H9 (cell line): ENCODE data around the gene STC2. TPM values are rescaled to one million over a fixed set of nuclear protein-coding genes. Genes with fewer than 3 reads are reported as not detected.

Experiments used
- DNase-seq: peaks from one replicate; pipeline ENCODE4 v3.0.0-alpha.2; 2017
- H2AFZ ChIP-seq: one replicate; pipeline ENCODE4 v1.6.1; 2013; ENCODE audit warnings: mild to moderate bottlenecking, low read length, control low read depth, moderate library complexity
- H2AK5ac ChIP-seq: 2 replicates; pipeline ENCODE4 v1.6.1; 2013; ENCODE audit warnings: low read length, control low read depth, mixed read lengths; ENCODE audit not compliant: insufficient read length
- H2BK120ac ChIP-seq: one replicate; pipeline ENCODE4 v1.6.1; 2013; ENCODE audit warnings: low read depth, mild to moderate bottlenecking, low read length, control low read depth, inconsistent platforms; ENCODE audit not compliant: poor library complexity, severe bottlenecking
- H2BK12ac ChIP-seq: 2 replicates; pipeline ENCODE4 v1.6.1; 2013; ENCODE audit warnings: low read length, control low read depth, mixed read lengths, low read depth; ENCODE audit not compliant: insufficient read length
- H2BK15ac ChIP-seq: 2 replicates; pipeline ENCODE4 v1.6.1; 2013; ENCODE audit warnings: low read depth, low read length, control low read depth
- H2BK20ac ChIP-seq: one replicate; pipeline ENCODE4 v1.6.1; 2013; ENCODE audit warnings: low read depth, mild to moderate bottlenecking, low read length, control low read depth, inconsistent platforms; ENCODE audit not compliant: poor library complexity, severe bottlenecking
- H2BK5ac ChIP-seq: 2 replicates; pipeline ENCODE4 v1.6.1; 2013; ENCODE audit warnings: low read length, control low read depth, mixed read lengths; ENCODE audit not compliant: insufficient read length
- H3K14ac ChIP-seq: 2 replicates; pipeline ENCODE4 v1.6.1; 2013; ENCODE audit warnings: low read length, control low read depth; ENCODE audit not compliant: insufficient read depth
- H3K18ac ChIP-seq: 2 replicates; pipeline ENCODE4 v1.6.1; 2013; ENCODE audit warnings: low read depth, mild to moderate bottlenecking, mixed read lengths, low read length, control low read depth; ENCODE audit not compliant: insufficient read length
- H3K23ac ChIP-seq: 2 replicates; pipeline ENCODE4 v1.6.1; 2013; ENCODE audit warnings: low read length, control low read depth, mixed read lengths, low read depth; ENCODE audit not compliant: insufficient read length
- H3K23me2 ChIP-seq: 2 replicates; pipeline ENCODE4 v1.6.1; 2013; ENCODE audit warnings: low read depth, mild to moderate bottlenecking, mixed read lengths, low read length, control low read depth; ENCODE audit not compliant: insufficient read length, poor library complexity, severe bottlenecking
- H3K27ac ChIP-seq: 2 replicates; pipeline ENCODE4 v1.5.1; 2013; ENCODE audit warnings: low read length, control low read depth, mixed read lengths, low read depth; ENCODE audit not compliant: insufficient read length
- H3K27me3 ChIP-seq: 2 replicates; pipeline ENCODE4 v1.6.1; 2013; ENCODE audit warnings: low read length, control low read depth, inconsistent platforms; ENCODE audit not compliant: insufficient read depth
- H3K4ac ChIP-seq: 2 replicates; pipeline ENCODE4 v1.6.1; 2013; ENCODE audit warnings: low read depth, mild to moderate bottlenecking, control low read depth, inconsistent platforms, low read length, moderate library complexity
- H3K4me1 ChIP-seq: 2 replicates; pipeline ENCODE4 v1.6.1; 2013; ENCODE audit warnings: low read length, control low read depth, inconsistent platforms; ENCODE audit not compliant: insufficient read depth
- H3K4me2 ChIP-seq: 2 replicates; pipeline ENCODE4 v1.6.1; 2013; ENCODE audit warnings: low read length, control low read depth, mixed read lengths; ENCODE audit not compliant: insufficient read length, insufficient read depth
- H3K56ac ChIP-seq: 2 replicates; pipeline ENCODE4 v1.6.1; 2013; ENCODE audit warnings: low read depth, mild to moderate bottlenecking, mixed read lengths, low read length, control low read depth; ENCODE audit not compliant: insufficient read length
- H3K79me1 ChIP-seq: 2 replicates; pipeline ENCODE4 v1.6.1; 2013; ENCODE audit warnings: low read depth, mild to moderate bottlenecking, moderate library complexity, low read length, control low read depth, inconsistent platforms; ENCODE audit not compliant: insufficient read depth, poor library complexity, severe bottlenecking
- H3K79me2 ChIP-seq: 2 replicates; pipeline ENCODE4 v1.6.1; 2013; ENCODE audit warnings: low read length, control low read depth, inconsistent platforms; ENCODE audit not compliant: insufficient read depth
- H3K9ac ChIP-seq: 2 replicates; pipeline ENCODE4 v1.6.1; 2013; ENCODE audit warnings: low read length, control low read depth, mixed read lengths; ENCODE audit not compliant: insufficient read length; ENCODE audit errors: extremely low read depth
- H3K9me3 ChIP-seq: one replicate; pipeline ENCODE4 v1.6.1; 2013; ENCODE audit warnings: low read depth, low read length, inconsistent platforms; ENCODE audit not compliant: control insufficient read depth
- H3T11ph ChIP-seq: one replicate; pipeline ENCODE4 v1.6.1; 2013; ENCODE audit warnings: mild to moderate bottlenecking, low read length, control low read depth, inconsistent platforms
- H4K20me1 ChIP-seq: one replicate; pipeline ENCODE4 v1.6.1; 2013; ENCODE audit not compliant: control insufficient read depth, insufficient read length, insufficient read depth
- H4K5ac ChIP-seq: 2 replicates; pipeline ENCODE4 v1.6.1; 2013; ENCODE audit warnings: low read depth, mild to moderate bottlenecking, mixed read lengths, low read length, control low read depth; ENCODE audit not compliant: insufficient read length
- H4K8ac ChIP-seq: replicated peaks from 2 replicates; pipeline ENCODE4 v1.6.1; 2013; ENCODE audit warnings: low read length, control low read depth, mixed read lengths, low read depth; ENCODE audit not compliant: insufficient read length
- H4K91ac ChIP-seq: 2 replicates; pipeline ENCODE4 v1.6.1; 2013; ENCODE audit warnings: low read depth, mild to moderate bottlenecking, moderate library complexity, mixed read lengths, low read length, control low read depth; ENCODE audit not compliant: insufficient read length
- H3K27ac Mint-ChIP-seq, 3 experiments: 2 replicates in 2 of 3; 3 replicates in 1 of 3; pipeline ENCODE4 v1.8.0; 2020 to 2021; ENCODE audit warnings: mixed read lengths in 3 of 3, mild to moderate bottlenecking in 1 of 3, moderate library complexity in 1 of 3
- H3K27me3 Mint-ChIP-seq: 2 replicates; pipeline ENCODE4 v1.8.0; 2021; ENCODE audit warnings: low read depth, mild to moderate bottlenecking, moderate library complexity, mixed read lengths
- H3K36me3 Mint-ChIP-seq, 3 experiments: 2 replicates in 2 of 3; 3 replicates in 1 of 3; pipeline ENCODE4 v1.8.0; 2020 to 2021; ENCODE audit warnings: low read depth in 3 of 3, mixed read lengths in 3 of 3; ENCODE audit not compliant: insufficient read depth in 1 of 3
- H3K4me1 Mint-ChIP-seq, 2 experiments: 2 replicates each; pipeline ENCODE4 v1.8.0; 2020; ENCODE audit warnings: mixed read lengths in 2 of 2
- H3K4me3 Mint-ChIP-seq, 2 experiments: 2 replicates in 1 of 2; 3 replicates in 1 of 2; pipeline ENCODE4 v1.8.0; 2020 to 2021; ENCODE audit warnings: mild to moderate bottlenecking in 2 of 2, mixed read lengths in 2 of 2, moderate library complexity in 1 of 2
- H3K9me3 Mint-ChIP-seq, 2 experiments: 2 replicates in 1 of 2; 3 replicates in 1 of 2; pipeline ENCODE4 v1.8.0; 2020; ENCODE audit warnings: mild to moderate bottlenecking in 2 of 2, mixed read lengths in 2 of 2, moderate library complexity in 1 of 2
- WGBS: extraction: QIAGEN DNeasy Blood & Tissue Kit; methylation state at CpG from one replicate; pipeline ENCODE4 v1.1.7; 2013; ENCODE audit warnings: missing lambda C conversion rate, low lambda C conversion rate, mixed read lengths; ENCODE audit not compliant: insufficient read length; ENCODE audit errors: extremely low coverage; 5-methylcytosine and 5-hydroxymethylcytosine counted together
- total RNA-seq: library from RNA; stranded (reverse); gene quantifications from 2 replicates; pipeline ENCODE4 v1.2.1, GENCODE V29; 2021
- TF ChIP-seq, protein P1 (sequence below): fragments of 200-600 bp; sonication (generic); conservative IDR thresholded peaks from 3 replicates; pipeline ENCODE4 v1.8.0; 2021; ENCODE audit warnings: antibody characterized with exemption, mild to moderate bottlenecking

STC2 gene
- total RNA-seq, 1 experiment from 2014 or later: 77.7 TPM

DNA sequence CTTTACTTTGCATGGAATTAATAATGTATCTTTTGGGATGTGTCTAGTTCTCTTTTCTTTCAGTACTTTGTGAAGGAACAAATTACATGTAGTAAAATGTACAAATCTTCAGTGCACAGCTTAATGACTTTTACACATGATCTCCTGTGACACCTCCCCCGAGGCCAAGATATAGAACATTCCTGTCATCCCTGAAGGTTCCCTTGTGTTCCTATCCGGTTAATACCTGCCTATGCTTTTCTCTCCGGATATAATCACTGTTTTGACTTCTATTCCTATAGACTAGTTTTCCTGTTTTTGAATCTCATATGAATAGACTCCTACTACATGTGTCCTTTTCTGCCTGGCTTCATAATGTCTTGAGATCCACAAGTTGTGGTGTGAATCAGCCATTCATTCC is 21.5 kb downstream of the STC2 start:
- Histone ChIP-seq H3T11ph (no peak overlapping the region), H4K20me1 (no peaks in the 10 kb centered on the region), H4K8ac (no peak overlapping the region), H3K23me2 (no peaks in the 10 kb centered on the region), H3K56ac (no peak overlapping the region), H4K91ac (no peak overlapping the region), H3K79me2 (no peaks in the 10 kb centered on the region), H3K27me3 (no peaks in the 10 kb centered on the region; the same call in 1 of the 2 replicates), H3K14ac (no peak overlapping the region), H3K18ac (no peak overlapping the region), H3K9me3 (no peaks in the 10 kb centered on the region), H2BK20ac (no peak overlapping the region), H2BK12ac (no peak overlapping the region), H2BK15ac (no peak overlapping the region), H3K9ac (no peak overlapping the region), H2AK5ac (no peak overlapping the region), H3K79me1 (no peaks in the 10 kb centered on the region), H3K4me2 (no peak overlapping the region), H2BK5ac (no peak overlapping the region), H3K4me1 (peaks cover 6% of the 10 kb centered on the region; the same call in 1 of the 2 replicates), H2AFZ (no peak overlapping the region), H4K5ac (no peak overlapping the region), H2BK120ac (no peak overlapping the region), H3K23ac (no peak overlapping the region), H3K4ac (no peak overlapping the region), H3K27ac (no peak overlapping the region)
- DNase-seq: no peak
- peaks cover 35% of the 10 kb centered on the region in 2 experiments for H3K4me1 Mint-ChIP-seq
- no peak overlapping the region for H3K27ac Mint-ChIP-seq
- TF ChIP-seq, protein P1, sequence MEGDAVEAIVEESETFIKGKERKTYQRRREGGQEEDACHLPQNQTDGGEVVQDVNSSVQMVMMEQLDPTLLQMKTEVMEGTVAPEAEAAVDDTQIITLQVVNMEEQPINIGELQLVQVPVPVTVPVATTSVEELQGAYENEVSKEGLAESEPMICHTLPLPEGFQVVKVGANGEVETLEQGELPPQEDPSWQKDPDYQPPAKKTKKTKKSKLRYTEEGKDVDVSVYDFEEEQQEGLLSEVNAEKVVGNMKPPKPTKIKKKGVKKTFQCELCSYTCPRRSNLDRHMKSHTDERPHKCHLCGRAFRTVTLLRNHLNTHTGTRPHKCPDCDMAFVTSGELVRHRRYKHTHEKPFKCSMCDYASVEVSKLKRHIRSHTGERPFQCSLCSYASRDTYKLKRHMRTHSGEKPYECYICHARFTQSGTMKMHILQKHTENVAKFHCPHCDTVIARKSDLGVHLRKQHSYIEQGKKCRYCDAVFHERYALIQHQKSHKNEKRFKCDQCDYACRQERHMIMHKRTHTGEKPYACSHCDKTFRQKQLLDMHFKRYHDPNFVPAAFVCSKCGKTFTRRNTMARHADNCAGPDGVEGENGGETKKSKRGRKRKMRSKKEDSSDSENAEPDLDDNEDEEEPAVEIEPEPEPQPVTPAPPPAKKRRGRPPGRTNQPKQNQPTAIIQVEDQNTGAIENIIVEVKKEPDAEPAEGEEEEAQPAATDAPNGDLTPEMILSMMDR: no peak
- WGBS: no CpG with 5 or more reads among the region's 3 CpGs
- H3K9me3 Mint-ChIP-seq: peaks cover 12 to 16% of the 10 kb centered on the region in 2 experiments
- H3K4me3 Mint-ChIP-seq: no peak overlapping the region
- peaks cover 29% of the 10 kb centered on the region for H3K27me3 Mint-ChIP-seq
- H3K36me3 Mint-ChIP-seq: peaks cover 5 to 13% (median 8%) of the 10 kb centered on the region in 3 experiments; a peak in 6 of 7 replicates
